ENCODE data around the gene EHBP1L1.

EHBP1L1 gene

GRCh38 chr11:65598258-65598699 lies 22.4 kb downstream of the EHBP1L1 start:
- DNase-seq, result no peak

GRCh38 chr11:65599216-65599954 lies 23.5 kb downstream of the EHBP1L1 start:
- DNase-seq, result no peak

GRCh38 chr11:65599955-65600246 lies 24.0 kb downstream of the EHBP1L1 start:
- no peak for DNase-seq

GRCh38 chr11:65604258-65604657 lies 28.4 kb downstream of the EHBP1L1 start:
- no peak for DNase-seq

GRCh38 chr11:65606876-65607613 lies 31.2 kb downstream of the EHBP1L1 start:
- DNase-seq, result peak; percentile 57

- no peak for DNase-seq
These were observed 32.0 kb downstream of the EHBP1L1 start for GRCh38 chr11:65607614-65608426.

- DNase-seq, result no peak
These were observed 33.4 kb downstream of the EHBP1L1 start for GRCh38 chr11:65609229-65609628.

GRCh38 chr11:65609665-65610064 lies 33.8 kb downstream of the EHBP1L1 start:
- DNase-seq, result no peak

- DNase-seq, result no peak
These were observed 34.6 kb downstream of the EHBP1L1 start for GRCh38 chr11:65610404-65610803.

GRCh38 chr11:65611028-65611757 lies 35.3 kb downstream of the EHBP1L1 start:
- DNase-seq, result no peak

- DNase-seq, result no peak
These were observed 36.1 kb downstream of the EHBP1L1 start for GRCh38 chr11:65611758-65612603.

- no peak for DNase-seq
These were observed 36.8 kb downstream of the EHBP1L1 start for GRCh38 chr11:65612691-65613090.

- no peak for DNase-seq
These were observed 37.5 kb downstream of the EHBP1L1 start for GRCh38 chr11:65613091-65613928.

- DNase-seq, result peak; percentile 100
These were observed 39.5 kb downstream of the EHBP1L1 start, which contains the start of gene PCNX3 for GRCh38 chr11:65615229-65615949. PCNX3 (plus strand) TSS chr11:65615776; CDS start chr11:65616312, 536 bp downstream.

GRCh38 chr11:65615950-65616574 lies 40.2 kb downstream of the EHBP1L1 start:
- peak; percentile 63 for DNase-seq

- peak; percentile 54 for DNase-seq
These were observed 40.7 kb downstream of the EHBP1L1 start for GRCh38 chr11:65616575-65617001.

- DNase-seq, result no peak
These were observed 41.4 kb downstream of the EHBP1L1 start for GRCh38 chr11:65617136-65617850.

GRCh38 chr11:65617990-65618751 lies 42.3 kb downstream of the EHBP1L1 start:
- no peak for DNase-seq

All from activated CD4-positive, alpha-beta T cell treated with anti-CD3 and anti-CD28 coated beads for 48 hours (primary cell).